Stimulated activated naive CD4-positive, alpha-beta T cell treated with Interleukin-2 at 50 U/mL for 16 hours (primary cell): Measurements from ENCODE around the gene CLDN18.

Source experiments
- DNase-seq: peaks from one replicate; lab custom pipeline; 2025; lab: John Stamatoyannopoulos, UW

The CLDN18 gene

DNA sequence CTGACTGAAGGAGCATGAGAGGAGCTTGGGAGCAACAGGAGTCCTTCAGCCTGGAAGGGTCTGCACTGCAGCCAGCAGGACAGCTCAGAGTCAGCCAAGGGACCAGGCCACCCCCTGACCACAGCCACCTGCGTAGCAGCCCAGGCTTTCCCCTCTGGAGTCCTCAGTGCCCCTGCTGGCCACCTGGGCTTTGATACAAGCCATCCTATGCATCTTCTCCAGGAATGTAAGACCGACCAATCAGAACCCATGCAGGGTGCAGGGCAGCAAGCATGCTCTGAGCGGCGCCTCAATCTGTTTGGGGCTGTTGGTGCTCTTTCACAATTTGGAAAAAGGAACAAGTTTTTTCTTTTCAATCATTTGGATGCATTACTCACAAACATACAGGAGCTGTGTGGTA lies 53.5 kb downstream of the CLDN18 start:
- no peak for DNase-seq

DNA sequence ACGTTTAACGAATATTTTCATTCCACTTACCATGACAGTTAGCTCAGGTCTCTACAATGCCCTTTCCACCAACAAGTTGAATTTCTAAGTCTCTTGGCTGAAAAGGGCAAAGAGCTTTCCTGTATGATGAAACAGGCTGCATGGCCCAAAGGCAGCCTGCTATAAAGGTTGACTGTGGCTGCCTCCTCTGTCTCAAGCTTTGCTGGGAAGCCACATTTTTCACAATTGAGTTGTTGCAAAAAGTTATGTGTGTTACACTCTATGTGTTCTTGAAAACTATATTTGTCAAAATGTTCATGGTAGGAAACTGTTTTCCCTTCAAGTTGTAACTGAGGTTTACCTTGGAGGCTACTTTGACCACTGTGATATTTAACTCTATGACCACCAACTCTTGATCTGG lies 56.0 kb downstream of the CLDN18 start:
- no peak for DNase-seq

DNA sequence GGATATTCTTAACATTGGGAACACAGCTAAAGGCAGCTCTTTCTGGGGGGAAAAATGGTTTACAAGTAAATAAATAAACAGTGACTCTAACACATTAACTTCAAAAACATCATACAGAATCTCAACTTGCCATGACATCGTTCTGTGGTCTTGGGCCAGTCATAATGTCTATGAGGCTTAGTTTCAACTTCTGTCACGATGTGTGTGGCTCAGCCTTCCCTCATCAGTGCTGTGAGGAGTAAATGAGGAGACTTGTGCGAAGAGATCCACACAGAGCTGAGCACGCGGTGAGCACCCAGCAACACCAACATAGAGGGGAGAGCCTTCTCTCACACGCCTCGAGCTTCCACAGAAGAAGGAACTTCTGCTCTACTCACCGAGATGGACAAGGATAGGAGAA lies 56.4 kb downstream of the CLDN18 start:
- no peak for DNase-seq

DNA sequence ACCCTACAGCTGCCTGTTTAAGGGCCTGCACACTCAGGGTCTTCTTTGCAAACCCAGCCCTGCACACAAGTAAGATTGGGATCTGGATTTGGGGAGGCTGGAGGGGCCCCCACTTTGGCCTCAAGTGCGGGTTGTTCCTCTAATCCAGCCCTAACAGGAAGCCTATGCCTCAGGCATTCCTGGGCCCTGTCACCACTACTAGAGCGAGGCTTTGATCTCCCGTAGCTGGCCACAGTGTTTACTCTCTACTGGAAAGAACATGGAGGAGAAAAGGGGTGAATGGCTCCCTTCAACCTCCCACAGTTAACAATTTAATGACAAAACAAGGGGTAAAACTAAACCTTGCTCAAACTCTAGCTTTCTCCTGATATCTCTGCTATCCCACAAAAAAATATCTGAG lies 57.0 kb downstream of the CLDN18 start:
- DNase-seq, result no peak

DNA sequence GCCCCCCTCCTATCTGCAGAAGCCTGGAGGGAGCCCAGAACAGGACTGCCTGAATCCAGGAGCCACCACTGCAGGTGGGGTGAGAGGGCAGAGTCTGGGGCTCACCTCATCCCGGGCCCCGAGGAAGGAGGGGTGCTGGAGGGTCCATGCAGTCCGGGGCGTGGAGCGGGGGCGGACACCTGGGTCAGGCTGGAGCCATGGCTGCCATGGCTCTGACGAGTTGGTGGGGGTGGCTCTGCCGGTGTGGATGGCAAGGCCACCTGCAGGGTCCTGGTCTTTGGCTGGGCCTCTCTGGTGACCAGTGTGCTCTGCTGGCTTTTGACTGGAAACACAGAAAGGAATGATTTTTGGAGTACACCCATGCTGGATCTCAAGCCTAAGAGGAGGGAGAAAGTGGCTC lies 58.1 kb downstream of the CLDN18 start:
- no peak for DNase-seq

DNA sequence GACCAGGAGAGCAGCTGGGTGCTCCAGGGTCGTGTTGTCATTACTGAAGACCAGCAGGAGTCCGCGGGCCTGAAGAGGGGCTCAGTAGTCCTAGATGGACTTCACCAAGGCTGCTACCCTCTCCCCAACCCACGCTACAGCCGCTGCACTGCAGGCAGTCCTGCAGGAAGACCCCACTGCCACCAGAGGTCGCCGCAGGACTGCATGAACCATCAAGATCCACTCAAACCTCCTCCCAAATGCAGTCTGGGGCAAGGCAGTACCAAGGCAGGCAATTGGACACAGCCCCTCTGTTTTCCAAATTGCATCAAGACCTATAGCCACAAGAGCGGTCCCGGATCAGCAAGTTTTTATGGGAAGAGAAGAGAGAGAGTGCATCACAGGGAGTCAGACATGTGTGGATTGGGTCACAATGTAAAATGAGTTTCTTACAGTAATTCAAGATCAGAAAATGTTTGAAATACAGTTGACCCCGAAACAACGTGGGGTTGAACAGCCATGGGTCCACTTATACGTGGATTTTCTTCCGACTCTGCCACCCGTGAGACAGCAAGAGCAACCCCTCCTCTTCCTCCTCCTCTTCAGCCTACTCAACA lies 58.7 kb downstream of the CLDN18 start:
- peak; percentile 50 for DNase-seq

DNA sequence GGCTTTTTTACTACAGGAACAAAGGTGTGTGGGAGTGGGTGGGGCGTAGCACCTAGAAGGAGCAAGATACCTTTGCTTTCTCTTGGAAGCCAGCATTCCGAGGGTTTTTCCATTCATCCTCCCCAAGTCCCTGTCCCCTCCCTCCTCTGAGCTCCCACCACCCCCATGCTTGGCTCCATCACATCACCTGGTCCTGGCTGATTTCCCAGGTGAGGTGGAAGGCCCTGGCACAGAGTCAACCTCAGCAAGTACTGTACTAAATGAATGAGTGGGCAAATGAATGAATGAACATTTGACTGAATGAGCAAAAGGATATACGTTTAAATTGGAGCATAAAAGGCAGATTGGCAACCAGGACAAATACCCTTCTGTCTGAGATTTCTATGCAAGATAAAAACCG lies 60.0 kb downstream of the CLDN18 start:
- DNase-seq, result no peak

DNA sequence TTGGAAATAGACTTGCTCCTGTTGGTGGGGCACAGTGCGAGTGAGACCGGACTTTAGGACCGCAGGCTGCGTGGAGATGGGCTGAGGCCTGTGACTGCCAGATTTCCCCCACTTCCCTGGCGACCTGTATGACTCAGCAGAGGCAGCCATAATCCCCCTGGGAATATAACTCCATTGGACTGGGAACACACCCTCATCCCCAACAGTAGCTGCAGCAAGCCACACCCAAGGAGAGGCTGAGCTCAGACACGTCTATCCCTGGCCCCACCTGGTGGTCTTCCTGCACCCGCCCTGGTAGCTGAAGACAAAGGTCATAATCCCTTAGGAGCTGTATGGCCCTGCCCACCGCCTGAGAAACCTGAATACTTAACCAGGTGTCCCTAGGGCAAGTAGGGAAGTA lies 62.8 kb downstream of the CLDN18 start:
- DNase-seq, result no peak

DNA sequence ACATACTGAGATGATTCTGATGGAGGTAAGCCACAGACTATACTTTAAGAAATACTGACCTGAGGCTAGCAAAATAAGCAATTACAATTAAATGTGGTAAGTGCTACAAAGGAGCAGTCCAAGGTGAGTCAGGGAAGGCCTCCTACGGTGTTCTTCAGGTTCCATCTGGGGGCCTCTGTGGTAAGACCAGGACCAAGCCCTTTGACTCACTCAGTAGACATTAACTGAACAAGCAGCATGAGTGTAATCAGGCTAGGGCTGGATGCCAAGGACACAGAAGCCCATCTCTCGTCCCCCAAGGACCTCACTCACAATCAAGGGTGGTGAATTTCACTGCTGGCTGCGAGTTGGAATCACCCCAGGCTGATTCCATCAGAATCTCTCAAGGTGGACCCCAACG lies 68.1 kb downstream of the CLDN18 start:
- no peak for DNase-seq

DNA sequence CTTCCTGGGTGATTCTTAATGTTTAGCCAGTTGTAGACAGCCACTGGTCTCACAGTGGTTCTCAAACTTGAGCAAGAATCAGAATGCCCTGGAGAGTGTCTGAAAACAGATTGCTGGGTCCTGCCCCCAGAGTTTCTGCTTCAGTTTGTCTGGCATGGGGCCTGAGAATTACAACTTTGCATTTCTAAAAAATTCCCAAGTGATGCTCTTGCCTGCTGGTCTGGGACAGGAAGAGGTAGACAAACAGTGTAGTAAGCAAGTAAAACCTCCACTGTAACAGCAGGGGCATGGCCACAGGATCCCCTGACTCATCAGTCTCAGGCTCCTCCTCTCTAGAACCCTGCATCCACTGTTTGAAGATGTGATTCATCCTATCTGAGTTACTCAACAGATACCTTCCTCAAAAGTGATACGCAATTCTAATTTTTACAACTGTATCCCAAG lies 69.0 kb downstream of the CLDN18 start:
- DNase-seq, result no peak

DNA sequence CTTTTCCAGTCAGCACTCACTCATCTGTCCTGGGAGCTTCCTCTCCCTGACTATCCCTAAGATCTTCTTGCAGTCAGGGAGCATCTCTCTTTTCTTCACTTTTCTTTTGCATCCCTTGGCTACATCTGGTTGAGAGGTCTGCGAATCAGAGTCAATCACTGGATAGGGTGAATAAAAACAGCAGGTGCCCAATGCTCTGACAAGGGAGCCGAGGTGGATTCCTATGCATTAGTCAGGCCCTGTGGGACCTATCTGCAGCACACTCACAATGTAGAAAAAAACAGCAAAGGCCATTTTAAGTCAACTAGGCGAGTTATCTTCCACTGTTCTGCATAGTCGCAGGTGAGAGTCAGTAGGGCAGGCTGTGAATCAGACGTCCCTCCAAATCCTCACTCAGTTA lies 69.9 kb downstream of the CLDN18 start:
- no peak for DNase-seq

DNA sequence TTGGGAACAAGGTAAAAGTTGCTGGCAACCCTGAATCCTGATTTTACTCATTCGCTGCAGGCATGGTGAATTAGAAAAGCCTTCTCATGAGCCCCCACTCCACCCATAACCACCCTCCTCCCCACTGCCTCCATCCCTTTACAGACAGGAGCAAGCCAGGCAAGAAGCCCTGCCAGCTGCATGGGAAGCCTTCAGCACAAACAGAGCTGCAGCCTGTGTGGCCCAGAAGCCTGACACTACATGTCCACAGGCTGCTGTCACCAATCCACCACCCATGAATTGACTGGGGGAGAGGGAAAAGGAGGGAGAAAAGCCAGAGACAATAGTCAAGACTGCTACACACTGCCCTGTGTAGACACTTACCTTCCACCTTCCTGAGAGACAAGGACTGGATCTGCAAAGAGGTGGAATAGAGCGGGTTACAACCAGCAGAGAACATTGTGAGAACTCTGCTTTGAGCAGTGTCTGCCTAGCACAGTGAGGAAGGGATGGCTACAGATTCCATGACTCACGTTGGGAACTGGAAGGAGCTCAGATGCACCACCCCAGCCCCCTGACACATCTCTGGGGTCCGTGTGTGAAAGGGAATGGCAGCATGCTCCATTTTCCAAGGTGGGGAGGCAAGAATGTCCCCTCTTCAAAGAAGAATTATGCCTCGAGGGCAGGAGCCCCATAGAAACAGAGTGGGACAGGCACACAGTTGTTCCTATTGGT lies 71.6 kb downstream of the CLDN18 start:
- DNase-seq, result no peak

DNA sequence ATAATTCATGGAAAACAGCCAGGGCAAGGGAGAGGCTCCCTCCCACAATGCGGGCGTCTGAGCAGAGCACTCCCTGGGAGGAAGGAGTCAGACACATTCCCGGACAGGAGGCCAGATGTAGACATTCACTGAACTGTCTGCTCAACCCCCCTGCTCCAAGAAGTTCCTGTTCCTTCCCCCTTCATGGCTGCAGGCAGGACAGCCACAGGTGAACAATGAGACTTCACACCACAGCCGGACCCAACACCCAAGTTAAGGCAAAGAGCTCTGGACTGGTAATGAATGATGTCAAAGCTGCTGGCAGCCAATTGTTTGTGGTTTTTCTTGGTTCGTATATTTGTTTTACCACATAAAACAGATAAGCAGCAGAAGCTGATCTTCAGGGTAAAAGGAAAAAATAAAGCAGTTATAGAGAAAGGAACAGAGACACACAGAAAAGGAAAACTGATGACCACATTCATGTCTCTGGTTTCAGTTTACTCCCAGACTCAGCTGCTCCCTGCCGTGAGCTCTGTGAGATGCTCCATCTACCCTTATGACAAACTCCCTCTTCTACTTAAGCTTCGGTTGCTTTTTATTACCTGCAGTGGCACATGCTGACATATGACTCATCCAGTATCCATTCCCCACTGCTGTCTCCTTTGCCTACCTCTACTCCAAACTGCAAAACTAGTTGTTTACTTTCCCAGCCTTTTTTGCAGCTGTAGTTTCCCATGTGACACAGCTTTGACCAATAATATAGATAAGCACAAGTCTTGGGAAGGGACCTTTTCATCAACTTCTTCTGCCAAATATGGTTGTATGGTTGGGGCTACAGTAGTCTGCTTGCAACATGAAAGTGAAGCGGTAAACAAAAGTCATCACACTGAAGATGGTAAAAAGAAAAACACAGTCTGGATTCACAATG lies 72.4 kb downstream of the CLDN18 start:
- DNase-seq, result peak; percentile 4

DNA sequence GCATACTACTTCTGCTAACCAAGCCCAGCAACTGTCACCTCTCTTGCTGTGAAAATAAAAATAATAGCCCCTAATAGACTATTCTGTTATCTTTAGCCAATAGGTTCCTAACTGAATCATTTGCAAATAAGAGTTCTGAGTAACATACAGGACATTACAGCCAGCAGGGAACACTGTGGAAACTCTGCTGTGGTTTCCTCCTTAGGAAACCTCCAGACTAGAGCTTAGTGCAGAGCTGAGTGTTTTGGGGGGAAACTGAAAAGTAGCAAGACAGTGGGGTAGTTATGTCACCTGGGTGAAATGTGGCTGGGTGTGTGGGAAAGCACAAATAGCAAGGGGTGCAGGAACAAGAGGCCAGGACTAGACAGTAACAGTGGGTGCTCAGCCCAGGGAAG lies 73.0 kb downstream of the CLDN18 start:
- no peak for DNase-seq
